ENCODE data around the gene CEP164.

CEP164 gene

DNA sequence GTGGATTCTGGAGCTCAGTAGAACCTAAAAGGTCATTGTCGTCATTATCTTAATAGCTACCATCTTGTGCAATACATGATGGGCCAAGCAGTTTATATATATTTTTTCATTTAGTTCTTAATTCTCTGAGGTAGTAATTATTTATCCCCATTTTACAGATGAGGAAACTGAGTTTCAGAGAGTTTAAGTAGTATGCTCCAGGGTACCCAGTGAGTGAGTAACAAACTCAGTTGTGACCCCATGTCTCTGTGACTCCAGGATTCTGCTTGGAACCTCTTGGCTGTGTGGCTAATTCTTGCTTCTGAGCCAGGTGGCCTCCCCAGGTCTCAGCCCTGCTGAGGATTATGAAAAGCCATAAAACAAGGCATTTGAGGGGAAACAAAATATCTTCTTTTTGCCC lies 82.6 kb downstream of the CEP164 start:
- ATAC-seq: no peak
- Mint-ChIP-seq H3K27me3 (no peaks in the 10 kb centered on the region), H3K27ac (no peak overlapping the region)

DNA sequence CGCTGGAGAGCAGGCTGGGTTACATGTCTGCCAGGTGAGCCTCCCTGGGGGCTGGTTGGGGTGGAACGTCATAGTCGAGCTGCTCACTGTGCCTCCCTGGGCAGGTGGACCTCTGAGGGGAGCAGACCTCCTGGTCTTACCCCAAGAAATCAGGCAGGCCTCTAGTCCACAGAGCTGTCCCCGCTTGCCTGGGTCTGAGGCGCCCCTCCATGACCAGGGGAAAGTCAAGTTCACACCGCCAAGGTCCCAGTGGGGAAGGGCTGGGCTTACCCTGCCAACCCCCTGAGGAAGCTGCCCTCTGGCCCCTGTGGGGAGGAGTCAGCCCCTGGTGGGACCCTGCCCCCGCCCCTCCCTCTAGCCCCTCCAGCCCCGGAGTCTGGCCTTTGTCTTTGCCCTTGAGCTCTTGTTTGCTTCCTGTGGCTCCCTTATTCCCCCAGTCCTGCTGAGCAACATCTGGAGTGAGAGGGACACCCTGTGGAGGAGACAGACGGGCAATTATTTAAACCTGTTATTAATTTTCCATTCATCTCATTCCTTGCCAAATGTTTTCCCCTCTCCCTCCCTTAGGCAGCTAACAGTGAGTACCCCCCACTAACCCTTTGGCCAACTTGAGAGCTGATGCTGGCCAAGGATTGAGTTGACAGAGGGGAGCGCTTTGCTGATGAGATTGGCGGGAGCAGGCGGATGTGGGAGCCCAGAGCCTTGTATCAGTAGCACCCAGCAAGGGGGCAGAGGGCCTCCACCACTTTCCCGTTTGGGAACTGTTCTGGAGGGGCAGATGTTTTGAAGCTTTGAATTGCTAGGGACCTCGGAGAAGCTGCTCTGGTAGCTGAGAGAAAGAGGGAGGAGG lies 83.4 kb downstream of the CEP164 start:
- H3K9me3 Mint-ChIP-seq: peaks cover 3% of the 10 kb centered on the region
- no peak for DNase-seq

More for the DNA sequence above, 82.6 kb downstream of the CEP164 start:
- no peaks in the 10 kb centered on the region for H3K4me1 Mint-ChIP-seq
- H3K4me3 Mint-ChIP-seq: no peak overlapping the region
- DNase-seq: no peak
- peaks cover 29% of the 10 kb centered on the region for H3K36me3 Mint-ChIP-seq (ENCODE audit: low read depth)
- H3K9me3 Mint-ChIP-seq: peaks cover 12% of the 10 kb centered on the region

DNA sequence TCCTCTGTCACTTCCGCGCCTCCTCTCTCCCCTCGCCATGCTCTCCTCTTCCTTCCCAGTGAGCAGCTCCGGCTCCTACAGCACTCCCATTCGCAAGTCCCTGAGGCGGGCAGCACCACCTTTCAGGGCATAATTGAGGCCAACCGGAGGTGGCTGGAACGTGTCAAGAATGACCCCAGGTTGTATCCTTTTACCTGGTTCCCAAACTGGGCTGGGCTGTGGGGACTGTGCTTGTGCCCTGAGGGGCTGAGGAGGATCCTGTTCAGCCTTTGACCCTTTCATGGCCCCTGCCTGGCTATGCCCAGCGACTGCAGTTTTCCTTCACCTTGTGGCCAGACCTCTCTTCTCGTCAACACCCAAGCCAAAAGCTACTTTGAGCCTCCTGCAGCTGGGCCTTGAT lies 84.1 kb downstream of the CEP164 start:
- Mint-ChIP-seq H3K27me3 (no peaks in the 10 kb centered on the region), H3K36me3 (ENCODE audit: low read depth) (peaks cover 14% of the 10 kb centered on the region), H3K4me3 (no peak overlapping the region), H3K9me3 (no peaks in the 10 kb centered on the region), H3K27ac (no peak overlapping the region), H3K4me1 (no peaks in the 10 kb centered on the region)
- DNase-seq: no peak
- no peak for ATAC-seq

More for the DNA sequence above, 83.4 kb downstream of the CEP164 start:
- H3K4me3 Mint-ChIP-seq: no peak overlapping the region
- peaks cover 20% of the 10 kb centered on the region for H3K36me3 Mint-ChIP-seq (ENCODE audit: low read depth)
- H3K27me3 Mint-ChIP-seq: no peaks in the 10 kb centered on the region
- ATAC-seq: peak; percentile 25
- no peaks in the 10 kb centered on the region for H3K4me1 Mint-ChIP-seq
- no peak overlapping the region for H3K27ac Mint-ChIP-seq

- no peaks in the 10 kb centered on the region for H3K27me3 Mint-ChIP-seq
- no peaks in the 10 kb centered on the region for H3K9me3 Mint-ChIP-seq
- DNase-seq (no peak), ATAC-seq (no peak)
- H3K4me3 Mint-ChIP-seq: no peak overlapping the region
- H3K27ac Mint-ChIP-seq: no peak overlapping the region
- H3K4me1 Mint-ChIP-seq: no peaks in the 10 kb centered on the region
- peaks cover 14% of the 10 kb centered on the region for H3K36me3 Mint-ChIP-seq (ENCODE audit: low read depth)
Measured at GRCh38 chr11:117412176-117412575, 84.5 kb downstream of the CEP164 start.

- H3K4me1 Mint-ChIP-seq: no peaks in the 10 kb centered on the region
- no peaks in the 10 kb centered on the region for H3K27me3 Mint-ChIP-seq
- no peak for DNase-seq
- no peaks in the 10 kb centered on the region for H3K9me3 Mint-ChIP-seq
- H3K27ac Mint-ChIP-seq: no peak overlapping the region
- peaks cover 12% of the 10 kb centered on the region for H3K36me3 Mint-ChIP-seq (ENCODE audit: low read depth)
- no peak overlapping the region for H3K4me3 Mint-ChIP-seq
- ATAC-seq: no peak
Measured at GRCh38 chr11:117412653-117413275, 85.1 kb downstream of the CEP164 start.

- H3K9me3 Mint-ChIP-seq: no peaks in the 10 kb centered on the region
- H3K36me3 Mint-ChIP-seq (ENCODE audit: low read depth): peaks cover 5% of the 10 kb centered on the region
- H3K27me3 Mint-ChIP-seq: no peaks in the 10 kb centered on the region
- no peaks in the 10 kb centered on the region for H3K4me1 Mint-ChIP-seq
- H3K4me3 Mint-ChIP-seq: no peak overlapping the region
- DNase-seq: no peak
- H3K27ac Mint-ChIP-seq: no peak overlapping the region
- ATAC-seq: no peak
Measured at GRCh38 chr11:117413616-117414015, 86.0 kb downstream of the CEP164 start.

DNA sequence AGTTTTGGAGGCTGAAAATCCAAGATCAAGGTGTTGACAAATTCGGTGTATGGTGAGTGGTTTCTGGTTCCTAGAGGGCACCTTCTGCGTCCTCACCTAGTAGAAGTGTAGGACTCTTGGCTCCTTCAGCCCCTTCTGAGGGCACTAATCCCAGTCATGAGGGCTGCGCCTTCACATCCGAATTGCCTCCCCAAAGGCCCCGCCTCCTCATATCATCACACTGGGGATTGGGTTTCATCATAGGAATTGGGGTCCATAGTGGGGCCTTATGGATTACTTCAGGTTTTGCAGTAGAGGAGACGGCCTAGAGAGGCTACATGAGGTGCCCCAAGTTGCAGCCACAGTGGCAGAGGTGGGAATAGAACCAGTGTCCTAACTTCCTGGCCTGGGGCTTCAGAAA lies 87.1 kb downstream of the CEP164 start:
- Mint-ChIP-seq H3K27ac (no peak overlapping the region), H3K4me3 (no peak overlapping the region), H3K36me3 (ENCODE audit: low read depth) (peaks cover 2% of the 10 kb centered on the region), H3K9me3 (no peaks in the 10 kb centered on the region), H3K27me3 (no peaks in the 10 kb centered on the region), H3K4me1 (no peaks in the 10 kb centered on the region)
- no peak for DNase-seq
- ATAC-seq: no peak

DNA sequence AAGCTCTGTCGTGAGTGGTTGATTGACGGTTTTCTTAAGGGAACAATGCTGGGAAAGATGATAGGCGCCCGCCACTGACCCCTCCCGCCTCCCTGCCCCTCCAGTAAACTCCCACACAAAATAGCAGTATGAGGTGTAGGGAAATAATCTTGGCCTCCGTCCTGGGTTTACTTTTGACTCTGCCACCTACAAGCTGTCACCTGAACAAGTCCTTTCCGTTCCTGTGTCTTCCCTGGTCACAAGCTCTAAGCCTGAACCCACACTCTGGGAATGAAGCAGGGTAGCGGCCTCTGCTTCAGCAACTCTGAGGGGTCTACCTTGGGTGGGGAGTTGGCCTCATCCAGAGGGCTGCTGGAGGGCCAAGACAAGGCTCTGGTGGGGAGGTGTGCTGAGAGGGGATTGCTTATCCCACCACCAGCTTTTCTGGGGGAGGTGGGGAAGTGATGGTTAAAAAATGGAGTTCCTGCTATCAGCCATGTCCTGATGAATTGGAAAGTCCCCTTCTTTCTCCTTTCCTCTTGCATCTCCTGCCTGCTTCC lies 87.8 kb downstream of the CEP164 start:
- Mint-ChIP-seq H3K4me3 (no peak overlapping the region), H3K27me3 (no peaks in the 10 kb centered on the region), H3K9me3 (no peaks in the 10 kb centered on the region), H3K36me3 (ENCODE audit: low read depth) (no peaks in the 10 kb centered on the region), H3K27ac (no peak overlapping the region), H3K4me1 (no peaks in the 10 kb centered on the region)
- DNase-seq (no peak), ATAC-seq (no peak)

GRCh38 chr11:117417342-117417741 lies 89.7 kb downstream of the CEP164 start:
- ATAC-seq (no peak), DNase-seq (no peak)
- no peaks in the 10 kb centered on the region for H3K4me1 Mint-ChIP-seq
- no peak overlapping the region for H3K27ac Mint-ChIP-seq
- no peaks in the 10 kb centered on the region for H3K36me3 Mint-ChIP-seq (ENCODE audit: low read depth)
- H3K4me3 Mint-ChIP-seq: no peak overlapping the region
- H3K27me3 Mint-ChIP-seq: no peaks in the 10 kb centered on the region
- no peaks in the 10 kb centered on the region for H3K9me3 Mint-ChIP-seq

GRCh38 chr11:117417856-117418255 lies 90.2 kb downstream of the CEP164 start:
- H3K36me3 Mint-ChIP-seq (ENCODE audit: low read depth): no peaks in the 10 kb centered on the region
- no peaks in the 10 kb centered on the region for H3K9me3 Mint-ChIP-seq
- DNase-seq (no peak), ATAC-seq (no peak)
- H3K4me1 Mint-ChIP-seq: no peaks in the 10 kb centered on the region
- H3K4me3 Mint-ChIP-seq: no peak overlapping the region
- H3K27ac Mint-ChIP-seq: no peak overlapping the region
- H3K27me3 Mint-ChIP-seq: no peaks in the 10 kb centered on the region

- Mint-ChIP-seq H3K27ac (no peak overlapping the region), H3K36me3 (ENCODE audit: low read depth) (no peaks in the 10 kb centered on the region), H3K4me3 (no peak overlapping the region), H3K4me1 (no peaks in the 10 kb centered on the region), H3K27me3 (no peaks in the 10 kb centered on the region), H3K9me3 (no peaks in the 10 kb centered on the region)
- ATAC-seq: no peak
- no peak for DNase-seq
Measured at GRCh38 chr11:117418737-117419481, 91.3 kb downstream of the CEP164 start.

GRCh38 chr11:117419482-117420142 lies 92.0 kb downstream of the CEP164 start:
- DNase-seq (no peak), ATAC-seq (no peak)
- Mint-ChIP-seq H3K27me3 (no peaks in the 10 kb centered on the region), H3K27ac (no peak overlapping the region), H3K4me3 (no peak overlapping the region), H3K36me3 (ENCODE audit: low read depth) (no peaks in the 10 kb centered on the region), H3K9me3 (no peaks in the 10 kb centered on the region), H3K4me1 (no peaks in the 10 kb centered on the region)

GRCh38 chr11:117420143-117420485 lies 92.5 kb downstream of the CEP164 start:
- no peaks in the 10 kb centered on the region for H3K36me3 Mint-ChIP-seq (ENCODE audit: low read depth)
- H3K4me1 Mint-ChIP-seq: no peaks in the 10 kb centered on the region
- no peaks in the 10 kb centered on the region for H3K9me3 Mint-ChIP-seq
- H3K27ac Mint-ChIP-seq: no peak overlapping the region
- no peak for DNase-seq
- H3K4me3 Mint-ChIP-seq: no peak overlapping the region
- ATAC-seq: no peak
- no peaks in the 10 kb centered on the region for H3K27me3 Mint-ChIP-seq

- Mint-ChIP-seq H3K9me3 (no peaks in the 10 kb centered on the region), H3K27ac (no peak overlapping the region), H3K4me3 (no peak overlapping the region), H3K36me3 (ENCODE audit: low read depth) (no peaks in the 10 kb centered on the region), H3K4me1 (no peaks in the 10 kb centered on the region), H3K27me3 (peaks cover under 1% of the 10 kb centered on the region)
- no peak for ATAC-seq
- DNase-seq: no peak
Measured at GRCh38 chr11:117420598-117420997, 92.9 kb downstream of the CEP164 start.
